HL-60 (cell line): Measurements from ENCODE around the gene S100A13.

ENCODE experiments used
- GABPA ChIP-seq: IDR thresholded peaks from 2 replicates; pipeline ENCODE4 v1.6.1; 2012; ENCODE audit warnings: low read depth
- TF ChIP-seq, protein P1 (sequence below): IDR thresholded peaks from one replicate; pipeline ENCODE4 v1.5.1; 2011; ENCODE audit warnings: low read length, control low read depth, inconsistent platforms; ENCODE audit not compliant: insufficient read depth
- TF ChIP-seq, protein P2 (sequence below): IDR thresholded peaks from 2 replicates; pipeline ENCODE4 v1.6.1; 2012; ENCODE audit warnings: low read depth; ENCODE audit not compliant: insufficient replicate concordance

DNA sequence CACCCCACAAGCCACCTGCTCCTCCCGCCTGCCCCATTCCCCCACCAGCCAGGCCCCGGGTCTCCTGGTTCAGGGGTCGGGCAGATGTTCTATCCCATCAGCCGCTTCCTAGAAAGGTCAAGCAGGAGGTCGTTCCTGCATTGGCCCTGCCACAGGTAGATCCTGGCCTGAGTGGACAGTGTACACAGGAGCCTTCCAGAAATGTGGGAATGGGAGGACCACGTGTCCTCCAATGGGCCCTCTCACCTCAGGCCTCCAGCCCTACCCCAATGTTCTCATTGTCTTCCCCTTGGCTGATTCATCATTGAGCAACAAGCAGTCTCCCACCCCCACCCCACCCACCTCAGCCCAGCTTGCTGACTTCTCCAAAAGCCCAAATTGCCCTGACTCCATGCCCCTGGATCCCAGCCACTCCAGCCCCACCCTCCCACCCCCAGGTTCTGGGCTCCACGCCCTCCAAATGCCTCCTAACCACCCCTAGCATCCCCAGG, 16.4 kb downstream of the S100A13 start:
- TF ChIP-seq, protein P1, sequence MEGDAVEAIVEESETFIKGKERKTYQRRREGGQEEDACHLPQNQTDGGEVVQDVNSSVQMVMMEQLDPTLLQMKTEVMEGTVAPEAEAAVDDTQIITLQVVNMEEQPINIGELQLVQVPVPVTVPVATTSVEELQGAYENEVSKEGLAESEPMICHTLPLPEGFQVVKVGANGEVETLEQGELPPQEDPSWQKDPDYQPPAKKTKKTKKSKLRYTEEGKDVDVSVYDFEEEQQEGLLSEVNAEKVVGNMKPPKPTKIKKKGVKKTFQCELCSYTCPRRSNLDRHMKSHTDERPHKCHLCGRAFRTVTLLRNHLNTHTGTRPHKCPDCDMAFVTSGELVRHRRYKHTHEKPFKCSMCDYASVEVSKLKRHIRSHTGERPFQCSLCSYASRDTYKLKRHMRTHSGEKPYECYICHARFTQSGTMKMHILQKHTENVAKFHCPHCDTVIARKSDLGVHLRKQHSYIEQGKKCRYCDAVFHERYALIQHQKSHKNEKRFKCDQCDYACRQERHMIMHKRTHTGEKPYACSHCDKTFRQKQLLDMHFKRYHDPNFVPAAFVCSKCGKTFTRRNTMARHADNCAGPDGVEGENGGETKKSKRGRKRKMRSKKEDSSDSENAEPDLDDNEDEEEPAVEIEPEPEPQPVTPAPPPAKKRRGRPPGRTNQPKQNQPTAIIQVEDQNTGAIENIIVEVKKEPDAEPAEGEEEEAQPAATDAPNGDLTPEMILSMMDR, result no peak
- TF ChIP-seq, protein P2, sequence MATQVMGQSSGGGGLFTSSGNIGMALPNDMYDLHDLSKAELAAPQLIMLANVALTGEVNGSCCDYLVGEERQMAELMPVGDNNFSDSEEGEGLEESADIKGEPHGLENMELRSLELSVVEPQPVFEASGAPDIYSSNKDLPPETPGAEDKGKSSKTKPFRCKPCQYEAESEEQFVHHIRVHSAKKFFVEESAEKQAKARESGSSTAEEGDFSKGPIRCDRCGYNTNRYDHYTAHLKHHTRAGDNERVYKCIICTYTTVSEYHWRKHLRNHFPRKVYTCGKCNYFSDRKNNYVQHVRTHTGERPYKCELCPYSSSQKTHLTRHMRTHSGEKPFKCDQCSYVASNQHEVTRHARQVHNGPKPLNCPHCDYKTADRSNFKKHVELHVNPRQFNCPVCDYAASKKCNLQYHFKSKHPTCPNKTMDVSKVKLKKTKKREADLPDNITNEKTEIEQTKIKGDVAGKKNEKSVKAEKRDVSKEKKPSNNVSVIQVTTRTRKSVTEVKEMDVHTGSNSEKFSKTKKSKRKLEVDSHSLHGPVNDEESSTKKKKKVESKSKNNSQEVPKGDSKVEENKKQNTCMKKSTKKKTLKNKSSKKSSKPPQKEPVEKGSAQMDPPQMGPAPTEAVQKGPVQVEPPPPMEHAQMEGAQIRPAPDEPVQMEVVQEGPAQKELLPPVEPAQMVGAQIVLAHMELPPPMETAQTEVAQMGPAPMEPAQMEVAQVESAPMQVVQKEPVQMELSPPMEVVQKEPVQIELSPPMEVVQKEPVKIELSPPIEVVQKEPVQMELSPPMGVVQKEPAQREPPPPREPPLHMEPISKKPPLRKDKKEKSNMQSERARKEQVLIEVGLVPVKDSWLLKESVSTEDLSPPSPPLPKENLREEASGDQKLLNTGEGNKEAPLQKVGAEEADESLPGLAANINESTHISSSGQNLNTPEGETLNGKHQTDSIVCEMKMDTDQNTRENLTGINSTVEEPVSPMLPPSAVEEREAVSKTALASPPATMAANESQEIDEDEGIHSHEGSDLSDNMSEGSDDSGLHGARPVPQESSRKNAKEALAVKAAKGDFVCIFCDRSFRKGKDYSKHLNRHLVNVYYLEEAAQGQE, result no peak
- TF ChIP-seq GABPA, result no peak
